GM12878 (cell line): ENCODE results near the gene CCL25. TPM values are rescaled to one million over a fixed set of nuclear protein-coding genes. Genes with fewer than 3 reads are reported as not detected.

Experiments used
- ATAC-seq: fragments of 200-7000 bp; cut with Tn5 transposase; 3 replicates; pipeline ENCODE4 v1.9.1; 2020; ENCODE audit warnings: mild to moderate bottlenecking, moderate library complexity
- BruUV-seq: library from RNA; stranded (reverse); fragments of 400-500 nt; replicated peaks from 2 replicates; lab custom pipeline; 2021; lab: Mats Ljungman, UMichigan
- CTCF ChIA-PET: fragments of 300-600 bp; sonication (Branson Sonifier 250); formaldehyde crosslinking; extraction: SDS; loops from one replicate; lab custom pipeline; 2021; ENCODE audit warnings: inconsistent platforms; lab: Yijun Ruan, JAX
- POLR2A ChIA-PET: fragments of 350-600 bp; formaldehyde crosslinking; extraction: SDS; loops from one replicate; lab custom pipeline; 2021; ENCODE audit warnings: inconsistent platforms; lab: Charles Lee
- RAD21 ChIA-PET: fragments of 300-600 bp; sonication (Branson Sonifier 250); formaldehyde crosslinking; loops from one replicate; lab custom pipeline; 2023; ENCODE audit warnings: antibody characterized with exemption; ENCODE audit not compliant: unreplicated experiment; lab: Charles Lee
- SMC1A ChIA-PET: fragments of 300-600 bp; sonication (Branson Sonifier 250); formaldehyde crosslinking; loops from one replicate; lab custom pipeline; 2023; ENCODE audit not compliant: unreplicated experiment, uncharacterized antibody; lab: Charles Lee
- DNase-seq: peaks from one replicate; pipeline ENCODE4 v3.0.0-alpha.2; 2011; ENCODE audit warnings: low read depth, low spot score
- FAIRE-seq: peaks from 3 replicates; lab custom pipeline; 2011; peaks lifted over from hg19 to GRCh38; lab: Jason Lieb, UNC
- H2AFZ ChIP-seq: 2 replicates; pipeline ENCODE4 v1.6.0; 2011; ENCODE audit warnings: low read depth, low read length, control low read depth; ENCODE audit not compliant: control insufficient read depth
- H3K27ac ChIP-seq: 2 replicates; pipeline ENCODE4 v1.5.1; 2011; ENCODE audit warnings: control low read depth; ENCODE audit not compliant: control insufficient read depth, insufficient read depth
- H3K27me3 ChIP-seq, 2 experiments: replicated peaks in 1 of 2; 2 replicates each; pipeline versions ENCODE4 v1.6.0 to v1.6.1; 2011; ENCODE audit warnings: low read length in 1 of 2; ENCODE audit not compliant: control insufficient read depth in 2 of 2, insufficient read depth in 2 of 2
- H3K36me3 ChIP-seq, 2 experiments: 2 replicates each; pipeline ENCODE4 v1.5.1; 2011; ENCODE audit warnings: low read length in 1 of 2; ENCODE audit not compliant: control insufficient read depth in 2 of 2, insufficient read depth in 2 of 2
- H3K4me1 ChIP-seq: 2 replicates; pipeline ENCODE4 v1.6.1; 2011; ENCODE audit warnings: mild to moderate bottlenecking, low read length, moderate library complexity, mixed read lengths; ENCODE audit not compliant: control insufficient read depth, insufficient read depth
- H3K4me2 ChIP-seq: 2 replicates; pipeline ENCODE4 v1.6.0; 2011; ENCODE audit warnings: control low read depth; ENCODE audit not compliant: control insufficient read depth, insufficient read depth
- H3K4me3 ChIP-seq: fragments of 200-600 bp; sonication (generic); 2 replicates; pipeline ENCODE4 v1.5.1; 2016
- H3K79me2 ChIP-seq: 2 replicates; pipeline ENCODE4 v1.6.0; 2011; ENCODE audit warnings: low read length; ENCODE audit not compliant: control insufficient read depth, insufficient read depth
- H3K9ac ChIP-seq: 2 replicates; pipeline ENCODE4 v1.8.0; 2011; ENCODE audit warnings: low read length, control low read depth, mixed read lengths; ENCODE audit not compliant: control insufficient read depth, insufficient read depth
- H3K9me3 ChIP-seq: replicated peaks from 3 replicates; pipeline ENCODE4 v1.5.1; 2011; ENCODE audit warnings: mild to moderate bottlenecking, low read length; ENCODE audit not compliant: control insufficient read depth, insufficient read depth
- H4K20me1 ChIP-seq: 2 replicates; pipeline ENCODE4 v1.6.0; 2011; ENCODE audit not compliant: control insufficient read depth, insufficient read depth
- ATF2 ChIP-seq: IDR thresholded peaks from 2 replicates; pipeline ENCODE4 v1.6.1; 2012; ENCODE audit warnings: low read length, inconsistent platforms
- CHD1 ChIP-seq: IDR thresholded peaks from 2 replicates; pipeline ENCODE4 v1.6.1; 2012; ENCODE audit warnings: low read depth, low read length, improper control_type of control experiment
- IKZF2 ChIP-seq, 2 experiments: fragments of 450-650 bp; IDR thresholded peaks; 2 replicates each; pipeline ENCODE4 v1.6.1; 2017; ENCODE audit warnings: mild to moderate bottlenecking in 2 of 2, moderate library complexity in 2 of 2
- STAT3 ChIP-seq: IDR thresholded peaks from 2 replicates; pipeline ENCODE4 v1.6.1; 2011; ENCODE audit warnings: low read depth, low read length, improper control_type of control experiment
- TAF1 ChIP-seq: IDR thresholded peaks from 2 replicates; pipeline ENCODE4 v1.6.1; 2011; ENCODE audit warnings: mild to moderate bottlenecking, low read depth, low read length, borderline replicate concordance
- ZNF274 ChIP-seq: IDR thresholded peaks from one replicate; pipeline ENCODE4 v1.8.0; 2011; ENCODE audit not compliant: insufficient read length, insufficient read depth
- ZNF384 ChIP-seq: IDR thresholded peaks from 2 replicates; pipeline ENCODE4 v1.6.1; 2012; ENCODE audit warnings: low read depth, mild to moderate bottlenecking, low read length, improper control_type of control experiment, borderline replicate concordance
- WGBS: methylation state at CpG from one replicate; pipeline ENCODE4 v1.1.6; 2016; ENCODE audit warnings: low lambda C conversion rate; ENCODE audit not compliant: insufficient replicate concordance, insufficient coverage; ENCODE audit errors: missing lambda C conversion rate; 5-methylcytosine and 5-hydroxymethylcytosine counted together
- in situ Hi-C: fragments of 300-500 bp; cut with MboI; formaldehyde crosslinking; loops from 9 replicates; pipeline ENCODE4 v1.14.3; 2018; ENCODE audit warnings: mixed read lengths
- intact Hi-C: fragments of 100-400 bp; cut with micrococcal nuclease; formaldehyde crosslinking; loops from one replicate; pipeline ENCODE4 v1.14.2; 2022; ENCODE audit not compliant: unreplicated experiment
- polyA plus RNA-seq, 11 experiments: library from polyadenylated mRNA; depleted of rRNA in 4 of 11; unstranded in 6 of 11; stranded (reverse) in 5 of 11; fragments of >200 nt; fragmentation: Nextera tagmentation in 4 of 11; fragmentation: Illumina TruSeq in 1 of 11; extraction: Ambion mirVana in 4 of 11; extraction: Trizol in 1 of 11; gene quantifications; 1 replicate in 1 of 11; 2 replicates in 10 of 11; pipeline versions ENCODE4 v1.2.1 to v1.2.3, GENCODE V29; 2011 to 2016; ENCODE audit warnings: inconsistent platforms in 2 of 11, missing spikeins in 2 of 11, low read depth in 1 of 11
- total RNA-seq, 4 experiments: library from RNA; depleted of rRNA in 3 of 4; stranded (reverse); fragments of >200 nt in 3 of 4; fragmentation: Illumina TruSeq in 1 of 4; extraction: Trizol in 1 of 4; gene quantifications; 2 replicates each; pipeline versions ENCODE4 v1.2.1 to v1.2.3, GENCODE V29; 2013 to 2021

CCL25 gene
- total and polyA plus RNA-seq, 10 of the 15 experiments (the other 5 are each of a cell fraction or from before 2014, with no cell fraction given): 0.53 to 12.0 (median 8.3) TPM

- TF ChIP-seq ATF2: no peak
- TF ChIP-seq ZNF274: no peak
- no peak for TF ChIP-seq IKZF2 (IDR thresholded peaks at IDR 0.05)
- TF ChIP-seq STAT3: no peak
Measured at GRCh38 chr19:8090950-8091349, 38.4 kb downstream of the CCL25 start (continued).

GRCh38 chr19:8093740-8094139 lies 41.2 kb downstream of the CCL25 start:
- no peak overlapping the region for H3K4me3 ChIP-seq
- ChIA-PET POLR2A (no interaction called here), CTCF (no interaction called here), SMC1A (no interaction called here), RAD21 (no interaction called here)
- no peak overlapping the region for H3K27ac ChIP-seq
- no peaks in the 10 kb centered on the region for H4K20me1 ChIP-seq
- peaks cover 4% of the 10 kb centered on the region for H3K4me1 ChIP-seq
- H3K9ac ChIP-seq: no peak overlapping the region
- in situ Hi-C loops (no loop called here), intact Hi-C loops (no loop called here)
- WGBS: 68% methylated on average over 2 of the region's 2 CpGs
- H3K36me3 ChIP-seq: no peaks in the 10 kb centered on the region
- H3K27me3 ChIP-seq: no peaks in the 10 kb centered on the region
- H3K9me3 ChIP-seq: peaks cover 18% of the 10 kb centered on the region; the same call in 2 of the 3 replicates
- DNase-seq (no peak), FAIRE-seq (no peak), ATAC-seq (no peak)
- no peak for TF ChIP-seq CHD1
- no peak for TF ChIP-seq ZNF384
- no peak for TF ChIP-seq ATF2
- no peak for TF ChIP-seq TAF1
- H3K4me2 ChIP-seq: no peak overlapping the region
- no TSS peak for BruUV-seq
- H3K79me2 ChIP-seq: no peaks in the 10 kb centered on the region
- H2AFZ ChIP-seq: no peak overlapping the region
